Hematopoietic multipotent progenitor cell treated with erythropoietin and hydrocortisone succinate and interleukin-3 and kit ligand, for 8 days (in vitro differentiated cells): Measurements from ENCODE around the gene ASCC3.

Source experiments
- DNase-seq: peaks from one replicate; pipeline ENCODE4 v3.0.0-alpha.2; 2015

The ASCC3 gene

GRCh38 chr6:100566563-100566962 is 314.6 kb downstream of the ASCC3 start:
- DNase-seq = no peak

GRCh38 chr6:100565439-100566104 is 315.6 kb downstream of the ASCC3 start:
- DNase-seq = no peak

GRCh38 chr6:100559859-100560258 is 321.3 kb downstream of the ASCC3 start:
- no peak for DNase-seq

DNA sequence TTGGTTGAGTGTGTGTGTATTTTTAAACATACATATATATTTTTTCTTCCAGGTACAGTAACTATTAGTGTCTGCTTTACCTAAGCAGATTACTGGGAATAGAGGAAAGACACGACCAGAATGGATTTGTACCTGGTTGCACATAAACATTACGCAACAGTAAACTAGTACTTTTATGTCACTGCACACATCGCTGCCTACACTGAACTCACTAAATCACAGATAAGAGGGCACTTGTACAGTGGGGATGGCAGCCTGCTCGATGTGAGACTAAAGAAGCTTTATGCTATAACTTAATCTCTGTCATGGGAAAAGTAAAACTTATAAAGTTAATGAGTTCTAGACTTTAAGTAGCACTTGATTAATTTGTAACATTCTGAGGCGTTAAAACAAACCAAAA is 326.9 kb downstream of the ASCC3 start:
- DNase-seq = no peak

GRCh38 chr6:100553243-100553642 is 327.9 kb downstream of the ASCC3 start:
- DNase-seq = no peak

DNA sequence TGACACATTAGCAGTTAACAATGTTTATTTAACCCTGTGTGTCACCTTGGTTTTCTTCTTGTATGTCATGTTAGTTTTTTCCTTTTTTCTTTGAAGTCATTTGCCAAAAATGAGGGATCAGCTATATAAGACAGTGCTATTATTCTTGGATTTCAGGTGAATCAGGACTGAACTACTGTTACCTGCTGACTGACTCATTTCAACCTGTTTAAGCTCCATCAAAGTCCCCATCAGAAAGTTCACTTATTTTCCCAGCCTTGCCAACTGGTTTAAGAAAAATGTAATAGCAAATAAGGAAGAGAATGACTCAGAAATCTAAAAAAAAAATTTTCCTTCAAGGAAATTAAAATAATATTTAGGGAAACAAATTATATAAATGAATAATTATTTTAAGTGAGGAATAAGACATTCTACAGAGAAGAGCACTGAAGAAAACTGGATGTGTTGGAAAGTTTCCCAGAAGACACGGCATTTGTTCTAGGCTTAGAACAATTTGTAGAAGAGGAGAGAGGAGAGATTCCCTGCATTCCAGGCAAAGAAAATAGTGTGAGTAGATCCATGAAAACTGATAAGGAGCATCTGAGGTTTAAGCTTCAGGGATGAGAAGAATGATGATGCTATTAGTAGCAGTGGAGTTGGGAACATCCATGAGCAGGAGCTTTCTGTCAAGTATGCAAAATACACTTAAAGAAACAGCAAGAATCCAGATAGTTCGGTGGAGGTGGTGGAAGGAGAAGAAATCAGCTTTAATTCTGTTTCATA is 331.5 kb downstream of the ASCC3 start:
- no peak for DNase-seq

DNA sequence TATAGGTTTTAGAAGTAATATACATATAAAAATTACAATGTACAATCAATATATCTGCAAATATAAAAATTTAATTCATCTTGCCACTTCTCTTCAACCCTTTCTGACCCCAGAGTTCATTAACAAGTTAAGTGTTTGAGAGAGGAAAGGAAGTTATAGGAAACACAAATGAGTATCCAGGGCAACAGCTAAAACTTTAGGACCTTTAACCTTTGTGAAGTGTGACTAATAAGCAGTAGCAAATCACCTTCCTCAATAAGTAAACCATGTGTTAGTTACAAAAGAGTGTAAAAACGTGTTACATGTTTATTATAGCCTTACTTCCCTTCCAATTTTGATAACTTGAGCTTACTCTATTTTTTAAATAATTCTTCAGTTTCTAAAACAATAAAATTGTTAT is 343.0 kb downstream of the ASCC3 start:
- DNase-seq = no peak

- no peak for DNase-seq
These were observed 362.5 kb downstream of the ASCC3 start for GRCh38 chr6:100518588-100518987.

DNA sequence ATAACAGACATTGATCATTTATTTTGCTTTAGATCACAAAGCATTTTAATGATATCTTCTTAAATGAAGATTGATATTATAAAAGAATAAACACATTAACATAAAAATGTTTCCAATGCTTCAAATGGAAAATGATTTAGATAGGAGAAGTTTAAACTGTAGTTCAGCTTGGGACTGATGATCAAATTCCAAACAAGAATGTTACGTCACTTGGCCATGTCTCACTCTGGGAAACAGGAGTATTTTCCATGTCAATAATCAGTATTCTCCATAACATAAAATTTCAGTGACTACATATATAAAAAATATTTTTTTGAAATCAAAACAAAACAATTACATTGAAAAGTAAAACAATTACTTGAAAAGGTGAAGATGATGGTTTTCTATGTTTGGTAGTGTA is 363.5 kb downstream of the ASCC3 start:
- no peak for DNase-seq

DNA sequence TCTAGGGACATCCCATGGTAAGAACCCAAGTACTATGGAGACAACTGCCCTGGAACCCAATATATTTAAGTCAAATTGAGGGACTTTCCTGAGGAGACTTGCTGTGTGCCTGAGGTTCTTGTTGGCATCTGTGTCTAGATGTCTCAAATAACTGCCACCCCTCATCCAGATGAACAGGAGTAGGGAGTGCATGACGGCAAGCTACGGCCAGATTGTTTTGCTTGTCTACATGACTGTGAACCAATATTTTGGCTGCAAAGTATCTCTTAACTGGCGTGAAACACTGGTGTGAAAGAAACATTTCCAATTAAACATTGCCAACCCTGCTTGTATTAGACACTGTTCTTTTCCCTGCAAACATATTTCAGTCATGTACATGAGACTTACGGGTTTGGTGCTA is 364.0 kb downstream of the ASCC3 start:
- no peak for DNase-seq

DNA sequence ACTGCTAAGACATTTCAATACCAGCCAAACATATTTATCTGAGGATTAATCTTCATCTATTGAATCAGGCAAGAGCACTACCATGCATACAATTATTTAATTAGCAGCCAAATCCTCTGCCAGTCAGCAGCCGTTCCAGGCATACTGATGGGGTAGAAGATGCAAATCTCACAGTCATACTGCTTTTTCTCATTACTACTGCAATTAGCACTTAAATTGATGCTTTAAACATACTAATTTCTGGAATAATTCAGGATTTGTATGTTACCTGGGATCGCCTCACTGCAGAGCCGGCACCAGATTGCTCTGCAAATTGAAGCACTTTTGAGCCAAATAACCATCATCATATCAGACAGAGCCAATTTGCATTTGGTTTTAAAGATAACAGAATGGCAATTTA is 366.5 kb downstream of the ASCC3 start:
- DNase-seq = no peak

DNA sequence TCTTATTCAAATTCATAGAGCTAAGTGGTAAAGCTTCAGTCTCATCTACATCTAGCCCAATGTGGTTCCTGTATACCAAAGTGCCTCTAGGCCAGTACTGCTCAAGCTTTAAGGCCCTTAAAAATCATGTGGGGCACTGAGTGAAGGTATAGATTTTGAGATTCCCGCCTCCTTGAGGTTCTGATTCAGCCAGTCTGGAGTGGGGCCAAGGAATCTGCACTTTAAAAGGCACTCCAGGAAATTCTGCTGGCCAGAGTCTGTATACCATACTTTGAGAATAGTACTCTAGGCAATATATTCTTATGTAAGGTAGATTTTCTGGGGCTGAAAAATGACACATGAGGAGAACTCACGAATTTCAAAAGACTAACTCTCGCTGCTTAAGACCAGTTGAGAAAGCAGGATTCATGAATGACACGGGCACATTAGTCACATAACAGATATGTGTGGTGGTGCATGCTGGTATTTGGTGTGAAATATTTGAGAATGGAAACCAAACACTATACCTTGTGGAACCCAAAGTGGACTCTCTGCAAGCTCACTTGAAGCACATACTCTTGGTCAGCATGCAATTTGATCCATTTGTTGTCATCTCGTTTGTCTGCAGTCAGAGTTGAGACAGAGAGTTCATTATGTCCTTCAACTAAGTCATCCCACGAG is 368.8 kb downstream of the ASCC3 start:
- no peak for DNase-seq

DNA sequence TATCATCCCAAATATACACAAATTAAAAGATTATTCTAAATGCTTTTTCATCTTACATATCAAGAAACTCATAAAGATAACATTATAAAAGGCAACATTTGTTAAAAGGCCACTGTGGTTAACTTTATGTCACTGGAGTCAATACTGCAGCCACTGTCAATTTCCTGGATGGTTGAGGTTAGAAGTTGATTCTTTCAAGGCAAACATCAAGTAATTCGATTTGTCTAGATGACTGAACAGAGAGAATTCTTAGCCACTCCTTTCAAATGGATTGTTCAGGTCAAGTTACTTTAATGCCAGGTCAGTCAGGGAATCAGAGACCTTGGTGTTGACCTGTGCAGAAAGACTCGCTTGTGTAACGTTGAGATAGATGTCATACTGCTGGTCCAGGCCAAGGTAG is 372.0 kb downstream of the ASCC3 start:
- DNase-seq = no peak

GRCh38 chr6:100506651-100507050 is 374.5 kb downstream of the ASCC3 start:
- DNase-seq = no peak

DNA sequence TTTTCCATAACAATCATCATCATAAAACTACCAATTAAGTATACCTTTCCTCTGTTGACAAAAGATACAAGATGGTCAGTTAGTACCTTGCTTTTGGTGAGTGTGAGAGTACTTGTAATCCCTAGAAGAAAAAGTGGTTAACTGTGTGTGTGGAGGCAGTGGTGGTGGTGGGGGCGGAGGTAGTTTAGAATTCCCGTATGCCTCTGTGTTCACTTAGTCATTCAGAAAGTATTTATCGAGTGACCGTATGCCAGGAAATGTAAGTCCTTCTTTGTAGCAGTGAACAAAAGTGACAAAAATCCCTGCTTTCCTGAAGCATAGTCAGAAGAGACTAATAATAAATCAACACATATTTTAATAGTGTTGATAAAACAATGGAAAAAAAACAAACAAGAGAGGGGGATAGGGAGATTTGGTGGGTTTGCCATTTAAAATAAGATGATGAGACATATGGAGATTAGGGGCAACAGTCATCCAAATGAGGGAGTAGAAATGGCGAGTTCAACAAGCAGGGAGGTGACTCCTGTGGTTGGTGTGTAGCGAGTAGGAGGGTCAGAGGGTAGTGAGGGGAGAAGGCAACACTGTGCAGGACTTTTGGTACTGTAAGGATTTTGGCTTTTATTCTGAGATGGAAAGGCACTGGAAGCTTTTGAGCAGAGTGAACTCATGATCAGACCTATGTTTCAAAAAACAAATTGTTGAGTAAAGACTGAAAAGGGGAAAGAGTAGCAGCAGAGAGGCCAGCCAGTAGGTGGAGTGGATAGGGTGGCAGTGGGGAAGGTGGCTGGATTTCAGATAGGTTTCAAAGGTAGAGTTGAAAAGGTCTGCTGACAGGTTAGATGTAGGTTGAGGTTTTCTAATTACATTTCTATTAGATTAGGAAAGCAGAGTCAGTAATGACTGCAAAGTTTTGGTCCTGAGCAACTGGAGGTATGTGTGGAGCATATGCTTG is 376.1 kb downstream of the ASCC3 start:
- no peak for DNase-seq

DNA sequence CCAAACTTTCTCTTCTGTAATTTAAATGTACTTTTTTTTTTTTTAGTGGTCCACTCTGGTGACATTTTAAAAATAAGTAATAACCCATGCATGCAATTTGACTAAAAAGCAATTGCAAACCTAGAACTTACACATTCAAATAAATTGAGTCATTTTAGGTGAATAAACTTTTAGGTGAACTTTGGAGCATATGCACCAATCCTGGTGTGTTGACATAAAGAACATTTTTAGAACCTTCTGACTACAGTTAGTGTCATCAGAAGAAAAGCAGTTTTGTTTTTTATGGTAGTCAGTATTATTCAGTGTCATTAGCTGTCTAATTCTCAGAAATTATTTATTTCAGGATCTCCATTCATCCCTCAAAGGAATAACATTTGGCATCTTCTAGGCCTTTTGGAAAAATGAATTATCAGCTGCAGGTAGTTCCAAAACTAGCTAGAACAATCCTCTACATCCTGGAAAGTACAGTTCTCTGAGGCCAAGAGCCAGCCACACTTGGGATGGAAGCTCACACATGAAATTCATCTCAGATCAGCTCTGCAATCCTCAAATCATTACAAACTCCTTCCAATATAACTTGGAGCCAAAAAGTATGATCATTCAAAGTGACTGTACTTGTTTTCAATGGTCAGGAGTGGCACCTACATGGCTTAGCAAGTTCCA is 378.0 kb downstream of the ASCC3 start:
- no peak for DNase-seq

DNA sequence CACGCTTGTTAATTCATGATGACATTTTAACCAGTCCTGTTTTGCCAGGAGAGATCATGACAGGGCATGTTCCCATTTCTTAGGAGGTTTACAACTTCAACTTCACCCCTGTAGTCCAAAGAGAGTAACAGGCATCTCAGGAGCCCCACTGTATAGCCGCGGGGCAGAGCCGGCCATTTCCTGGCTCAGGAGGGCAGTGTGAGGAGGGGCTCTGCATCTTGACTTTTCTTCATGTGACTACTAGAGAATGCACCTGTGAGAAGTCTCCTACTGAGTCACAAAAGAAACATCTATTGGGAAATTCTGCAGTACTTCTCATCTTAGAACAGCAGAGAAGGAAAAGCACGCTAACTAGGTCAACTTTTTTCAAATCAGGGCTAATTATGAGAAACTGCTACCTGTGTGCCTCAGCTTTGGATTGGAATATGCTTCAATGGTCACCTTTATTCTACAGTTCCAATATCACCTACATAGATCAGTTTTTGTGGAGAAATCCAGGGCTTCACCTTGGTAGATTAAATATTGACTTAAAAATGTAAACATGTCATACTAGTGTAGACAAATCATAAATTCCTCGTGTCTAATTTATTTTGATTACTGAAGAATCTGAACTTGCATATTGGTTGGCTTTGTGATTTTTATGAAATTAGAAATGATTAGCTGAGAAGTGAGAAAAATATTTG is 387.8 kb downstream of the ASCC3 start:
- DNase-seq = no peak

DNA sequence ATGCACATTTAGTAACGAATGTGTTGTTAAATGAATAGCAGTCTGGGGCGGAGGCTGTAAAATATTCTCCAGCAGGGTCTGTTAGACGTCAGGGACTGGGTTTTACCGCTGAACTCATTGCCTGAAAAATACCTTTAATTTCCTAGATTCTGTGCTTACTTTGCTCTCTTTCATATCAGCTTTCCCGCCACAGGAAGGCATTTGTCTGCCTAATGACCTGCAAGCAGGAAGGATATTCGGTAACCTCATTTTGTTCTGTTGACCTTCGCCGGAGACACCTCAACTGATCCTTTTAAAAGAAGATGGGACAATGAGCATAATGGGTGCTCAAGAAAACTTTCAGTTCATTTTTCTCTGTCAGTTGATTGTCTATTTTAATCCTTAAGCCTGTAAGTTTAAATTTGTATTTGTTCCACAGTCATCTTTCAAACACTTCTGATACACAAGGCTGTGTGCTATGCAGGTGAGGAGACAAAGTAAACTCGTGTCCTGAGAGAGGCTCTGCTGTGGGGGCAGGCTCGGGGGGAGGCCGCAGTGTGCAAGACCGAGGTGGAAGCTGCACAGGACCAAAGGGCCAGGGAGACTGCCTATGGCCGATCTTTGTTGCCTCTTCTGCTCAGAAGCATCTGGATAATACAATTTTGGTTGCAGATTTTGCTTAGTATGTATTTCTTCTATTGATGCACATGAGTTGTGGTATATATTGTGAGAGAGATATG is 389.0 kb downstream of the ASCC3 start:
- no peak for DNase-seq

DNA sequence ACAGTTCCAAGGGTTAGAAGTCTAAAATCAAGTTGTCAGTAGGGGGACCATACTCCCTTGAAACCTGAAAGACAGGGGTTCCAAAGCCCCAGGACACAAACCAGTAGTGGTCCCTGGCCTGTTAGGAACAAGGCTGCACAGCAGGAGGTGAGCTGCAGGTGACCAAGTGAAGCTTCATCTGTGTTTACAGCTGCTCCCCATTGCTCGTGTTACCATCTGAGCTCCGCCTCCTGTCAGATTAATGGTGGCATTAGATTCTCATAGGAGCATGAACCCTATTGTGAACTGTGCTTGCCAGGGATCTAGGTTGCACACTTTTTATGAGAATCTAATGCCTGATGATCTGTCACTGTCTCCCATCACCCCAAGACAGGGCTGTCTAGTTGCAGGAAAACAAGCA is 391.1 kb downstream of the ASCC3 start:
- DNase-seq = no peak

GRCh38 chr6:100488244-100488643 is 392.9 kb downstream of the ASCC3 start:
- no peak for DNase-seq

- DNase-seq = no peak
These were observed 393.5 kb downstream of the ASCC3 start for GRCh38 chr6:100487638-100488037.
